Measurements from ENCODE around the gene ZSWIM6.

ZSWIM6 gene

GRCh38 chr5:61505281-61505680 is 173.2 kb downstream of the ZSWIM6 start:
- no peak for TF ChIP-seq CTCF (IDR thresholded peaks at IDR 0.05; ENCODE audit: low read depth, low read length)
- in situ Hi-C loops (cut with HindIII; ENCODE audit: low sequenced_read_pairs) = no loop called here
- no peak for DNase-seq (ENCODE audit: low read depth, low spot score)
- no peak overlapping the region for H3K4me3 ChIP-seq (ENCODE audit: low read depth, low read length)

GRCh38 chr5:61507232-61507631 is 175.2 kb downstream of the ZSWIM6 start:
- no peak for TF ChIP-seq CTCF (IDR thresholded peaks at IDR 0.05; ENCODE audit: low read depth, low read length)
- DNase-seq (ENCODE audit: low read depth, low spot score) = no peak
- no peak overlapping the region for H3K4me3 ChIP-seq (ENCODE audit: low read depth, low read length)
- in situ Hi-C loops (cut with HindIII; ENCODE audit: low sequenced_read_pairs) = no loop called here

GRCh38 chr5:61516946-61517345 is 184.9 kb downstream of the ZSWIM6 start:
- no peak for TF ChIP-seq CTCF (IDR thresholded peaks at IDR 0.05; ENCODE audit: low read depth, low read length)
- H3K4me3 ChIP-seq (ENCODE audit: low read depth, low read length) = no peak overlapping the region
- in situ Hi-C loops (cut with HindIII; ENCODE audit: low sequenced_read_pairs) = no loop called here
- no peak for DNase-seq (ENCODE audit: low read depth, low spot score)

- no peak for TF ChIP-seq CTCF (IDR thresholded peaks at IDR 0.05; ENCODE audit: low read depth, low read length)
- in situ Hi-C loops (cut with HindIII; ENCODE audit: low sequenced_read_pairs) = no loop called here
- DNase-seq (ENCODE audit: low read depth, low spot score) = no peak
- no peak overlapping the region for H3K4me3 ChIP-seq (ENCODE audit: low read depth, low read length)
Measured at GRCh38 chr5:61519728-61520277, 187.7 kb downstream of the ZSWIM6 start.

GRCh38 chr5:61523073-61523472 is 191.0 kb downstream of the ZSWIM6 start:
- no peak for TF ChIP-seq CTCF (IDR thresholded peaks at IDR 0.05; ENCODE audit: low read depth, low read length)
- in situ Hi-C loops (cut with HindIII; ENCODE audit: low sequenced_read_pairs) = no loop called here
- no peak for DNase-seq (ENCODE audit: low read depth, low spot score)
- H3K4me3 ChIP-seq (ENCODE audit: low read depth, low read length) = no peak overlapping the region

- no peak for DNase-seq (ENCODE audit: low read depth, low spot score)
- no peak for TF ChIP-seq CTCF (IDR thresholded peaks at IDR 0.05; ENCODE audit: low read depth, low read length)
- in situ Hi-C loops (cut with HindIII; ENCODE audit: low sequenced_read_pairs) = no loop called here
- no peak overlapping the region for H3K4me3 ChIP-seq (ENCODE audit: low read depth, low read length)
Measured at GRCh38 chr5:61523997-61524396, 191.9 kb downstream of the ZSWIM6 start.
